Skeletal muscle tissue (tissue), 4 donors: ENCODE measurements around the gene CNBD2. TPM values are rescaled to one million over a fixed set of nuclear protein-coding genes. Genes with fewer than 3 reads are reported as not detected.
A peak's percentile ranks its signal among the peaks of the same experiment; 100 is the strongest.
"Not testable (repeated sequence)": the region's sequence is repeated elsewhere in the genome, so short reads cannot be mapped to it uniquely, and the experiment has no call there.

Experiments used
- H3K27ac ChIP-seq: one replicate; pipeline ENCODE4 v1.7.0; 2013; ENCODE audit warnings: mild to moderate bottlenecking, low read depth, low read length, inconsistent platforms
- H3K27me3 ChIP-seq, 3 donors: one replicate each; pipeline ENCODE4 v1.7.0; 2013; ENCODE audit warnings: low read length in 3 of 3; ENCODE audit not compliant: control insufficient read depth in 3 of 3, insufficient read depth in 3 of 3
- H3K36me3 ChIP-seq, 3 donors: one replicate each; pipeline ENCODE4 v1.7.0; 2013; ENCODE audit warnings: low read length in 3 of 3; ENCODE audit not compliant: control insufficient read depth in 3 of 3, insufficient read depth in 3 of 3
- H3K4me1 ChIP-seq, 3 donors: one replicate each; pipeline ENCODE4 v1.7.0; 2013; ENCODE audit warnings: low read length in 3 of 3, mild to moderate bottlenecking in 3 of 3; ENCODE audit not compliant: control insufficient read depth in 3 of 3, insufficient read depth in 3 of 3
- H3K4me3 ChIP-seq, 3 donors: one replicate each; pipeline ENCODE4 v1.7.0; 2013; ENCODE audit warnings: low read length in 3 of 3
- H3K9ac ChIP-seq, 3 donors: one replicate each; pipeline ENCODE4 v1.7.0; 2013; ENCODE audit warnings: low read length in 3 of 3, mild to moderate bottlenecking in 3 of 3, moderate library complexity in 2 of 3, low read depth in 1 of 3
- H3K9me3 ChIP-seq, 3 donors: one replicate each; pipeline ENCODE4 v1.7.0; 2013; ENCODE audit warnings: low read length in 3 of 3; ENCODE audit not compliant: control insufficient read depth in 3 of 3
- total RNA-seq: library from RNA; depleted of rRNA; stranded (reverse); fragments of >200 nt; gene quantifications from one replicate; pipeline ENCODE4 v1.2.3, GENCODE V29; 2014
- donor health status: Osteomylitis.

Gene CNBD2
- total RNA-seq, 1 donor from 2014 or later = 5.2 TPM

DNA sequence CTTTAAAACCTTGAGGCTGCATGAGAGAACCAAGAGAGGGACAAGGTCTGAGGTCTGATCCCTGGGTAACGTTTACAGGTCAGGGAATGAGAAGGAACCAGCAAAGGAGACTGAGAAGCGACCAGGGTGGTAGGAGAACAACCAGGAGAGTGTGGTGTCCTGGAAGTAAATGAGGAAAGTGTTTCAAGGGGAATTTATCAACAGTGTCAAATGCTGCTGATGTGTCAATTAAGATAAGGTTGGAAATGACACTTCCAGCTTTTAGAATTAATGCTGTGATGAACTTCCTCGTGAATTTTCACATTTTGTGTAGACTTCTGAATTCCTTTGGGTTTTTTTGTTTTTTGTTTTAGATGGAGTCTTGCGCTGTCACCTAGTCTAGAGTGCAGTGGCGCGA is 83.7 kb downstream of the CNBD2 start:
- Histone ChIP-seq H3K9ac (no peak overlapping the region), H3K4me3 (no peak overlapping the region), H3K4me1 (peaks cover 6 to 9% (median 7%) of the 10 kb centered on the region in 3 donors), H3K9me3 (no peaks in the 10 kb centered on the region), H3K36me3 (no peaks in the 10 kb centered on the region), H3K27ac (no peak overlapping the region), H3K27me3 (no peaks in the 10 kb centered on the region)

GRCh38 chr20:36053863-36054518 is 85.6 kb downstream of the CNBD2 start:
- H3K4me3 ChIP-seq, H3K4me1 ChIP-seq, H3K9ac ChIP-seq, H3K9me3 ChIP-seq, H3K27ac ChIP-seq, H3K27me3 ChIP-seq, H3K36me3 ChIP-seq: not testable (repeated sequence)

- H3K9me3 ChIP-seq = no peaks in the 10 kb centered on the region
- H3K27me3 ChIP-seq = no peaks in the 10 kb centered on the region
- no peak overlapping the region for H3K4me3 ChIP-seq
- H3K27ac ChIP-seq = no peak overlapping the region
- peaks cover 4 to 6% (median 6%) of the 10 kb centered on the region in 3 donors for H3K4me1 ChIP-seq
- H3K9ac ChIP-seq = no peak overlapping the region
- H3K36me3 ChIP-seq = no peaks in the 10 kb centered on the region
Measured at GRCh38 chr20:36055145-36055544, 86.8 kb downstream of the CNBD2 start.

- Histone ChIP-seq H3K27me3 (no peaks in the 10 kb centered on the region), H3K9me3 (no peaks in the 10 kb centered on the region), H3K4me1 (peaks cover 7 to 18% (median 13%) of the 10 kb centered on the region in 3 donors), H3K9ac (no peak overlapping the region), H3K4me3 (no peak overlapping the region), H3K36me3 (no peaks in the 10 kb centered on the region), H3K27ac (no peak overlapping the region)
Measured at GRCh38 chr20:36060676-36061075, 92.3 kb downstream of the CNBD2 start.

GRCh38 chr20:36061754-36062153 is 93.4 kb downstream of the CNBD2 start:
- Histone ChIP-seq H3K36me3 (no peaks in the 10 kb centered on the region), H3K9me3 (no peaks in the 10 kb centered on the region), H3K4me1 (peaks cover 7 to 20% (median 13%) of the 10 kb centered on the region in 3 donors), H3K27ac (no peak overlapping the region), H3K27me3 (no peaks in the 10 kb centered on the region), H3K9ac (no peak overlapping the region), H3K4me3 (no peak overlapping the region)

GRCh38 chr20:36062799-36063198 is 94.4 kb downstream of the CNBD2 start:
- Histone ChIP-seq H3K36me3 (no peaks in the 10 kb centered on the region), H3K9ac (no peak overlapping the region), H3K4me1 (peaks cover 7 to 20% (median 13%) of the 10 kb centered on the region in 3 donors), H3K27me3 (no peaks in the 10 kb centered on the region), H3K9me3 (no peaks in the 10 kb centered on the region), H3K4me3 (no peak overlapping the region), H3K27ac (no peak overlapping the region)

DNA sequence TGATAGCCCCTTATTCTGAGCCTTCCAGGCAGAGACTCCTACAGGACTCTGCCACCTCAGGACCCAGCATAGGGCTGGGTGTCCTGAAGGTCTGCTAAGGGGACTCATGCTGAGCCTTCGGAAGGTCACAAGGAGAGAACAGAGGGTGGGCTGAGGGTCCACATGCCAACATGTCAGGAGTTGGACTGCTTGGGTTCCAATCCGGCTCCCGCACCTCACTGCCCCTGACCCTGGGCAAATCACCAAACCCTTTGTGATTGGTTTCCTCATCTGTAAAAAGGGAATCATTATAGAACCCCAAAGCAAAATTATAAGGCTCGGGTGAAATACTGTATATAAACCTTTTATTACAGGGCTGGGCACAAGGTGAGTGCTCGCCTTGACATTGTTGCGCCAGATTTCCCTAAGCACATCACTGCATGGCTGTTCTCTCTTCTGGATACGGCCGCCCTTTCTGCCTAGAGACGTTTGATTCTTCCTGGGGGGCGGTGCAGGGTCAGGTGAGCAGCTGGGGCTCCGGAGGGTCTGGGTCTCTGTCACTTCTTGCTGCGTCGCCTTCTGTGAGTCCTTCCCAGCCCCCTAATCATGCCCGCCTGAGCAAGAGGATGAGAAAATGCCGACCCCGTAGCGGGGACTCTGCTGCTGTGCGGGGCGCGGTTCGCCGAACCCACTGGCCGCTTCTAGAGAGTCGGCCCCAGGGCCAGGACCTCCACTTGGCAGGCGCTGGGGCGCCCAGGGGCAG is 95.7 kb downstream of the CNBD2 start:
- Histone ChIP-seq H3K27me3 (no peaks in the 10 kb centered on the region), H3K27ac (peak overlapping the region; percentile 91), H3K4me3 (peak overlapping the region; percentile 70 to 85 (median 74)), H3K9ac (peak overlapping the region; percentile 33 to 87 (median 79)), H3K4me1 (peaks cover 7 to 20% (median 13%) of the 10 kb centered on the region in 3 donors), H3K36me3 (no peaks in the 10 kb centered on the region), H3K9me3 (no peaks in the 10 kb centered on the region)

DNA sequence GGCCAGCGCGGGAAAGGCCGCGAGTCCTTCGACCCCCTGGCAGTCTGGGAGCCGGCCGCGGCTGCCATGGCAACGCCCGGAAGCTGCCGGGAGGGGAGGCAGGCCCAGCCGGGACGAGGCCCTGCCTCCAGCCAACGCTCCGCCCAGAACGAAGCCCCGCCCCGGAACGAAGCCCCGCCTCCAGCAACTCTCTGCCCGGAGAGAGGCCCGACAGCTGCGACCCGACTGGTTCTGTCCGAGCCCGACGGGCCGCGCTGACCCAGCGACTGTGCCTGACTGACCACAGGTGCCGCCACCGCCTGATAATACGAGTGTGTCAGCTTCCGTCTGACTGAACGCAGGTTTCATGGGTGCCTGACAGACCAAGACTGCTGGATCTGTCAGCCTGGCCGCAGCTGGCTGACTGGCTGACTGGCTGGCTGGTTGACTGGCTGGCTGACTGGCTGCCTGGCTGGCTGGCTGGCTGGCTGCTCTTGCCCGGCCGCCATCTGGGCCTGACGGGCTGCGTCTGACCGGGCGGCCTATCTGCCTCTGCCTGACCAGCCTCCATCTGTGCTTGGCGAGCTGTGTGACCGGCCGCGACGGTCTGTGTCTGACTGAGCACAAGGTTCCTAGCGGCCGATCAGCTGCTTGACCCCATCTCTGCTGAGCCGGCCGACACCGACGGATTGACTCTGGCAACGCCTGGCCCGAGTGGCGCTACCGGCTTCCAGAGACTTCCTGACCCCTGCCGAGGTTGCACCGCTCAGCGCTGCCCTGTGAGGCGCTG is 96.5 kb downstream of the CNBD2 start:
- peaks cover 7 to 20% (median 13%) of the 10 kb centered on the region in 3 donors for H3K4me1 ChIP-seq
- H3K27me3 ChIP-seq = no peaks in the 10 kb centered on the region
- peak overlapping the region; percentile 79 to 87 (median 84) for H3K9ac ChIP-seq
- H3K9me3 ChIP-seq = no peaks in the 10 kb centered on the region
- H3K36me3 ChIP-seq = no peaks in the 10 kb centered on the region
- peak overlapping the region; percentile 70 to 85 (median 74) for H3K4me3 ChIP-seq
- peak overlapping the region; percentile 91 for H3K27ac ChIP-seq

- peak overlapping the region; percentile 79 to 87 (median 84) for H3K9ac ChIP-seq
Measured at GRCh38 chr20:36065427-36065998, 97.1 kb downstream of the CNBD2 start.

More at GRCh38 chr20:36065427-36065998, 97.1 kb downstream of the CNBD2 start:
- Histone ChIP-seq H3K4me3 (peak overlapping the region; percentile 70 to 85 (median 74)), H3K9me3 (no peaks in the 10 kb centered on the region), H3K27me3 (no peaks in the 10 kb centered on the region), H3K36me3 (no peaks in the 10 kb centered on the region), H3K27ac (peak overlapping the region; percentile 91), H3K4me1 (peaks cover 7 to 20% (median 13%) of the 10 kb centered on the region in 3 donors)
